Raji (cell line): Measurements from ENCODE around the gene SEMA4F.

Experiments
- POLR2A ChIP-seq: IDR thresholded peaks from 2 replicates; pipeline ENCODE4 v1.6.1; 2011; ENCODE audit warnings: low read depth, low read length, control low read depth; ENCODE audit not compliant: insufficient read depth

Gene SEMA4F

GRCh38 chr2:74715081-74715791 is 61.2 kb downstream of the SEMA4F start:
- TF ChIP-seq POLR2A: no peak

GRCh38 chr2:74715880-74716279 is 61.8 kb downstream of the SEMA4F start:
- TF ChIP-seq POLR2A: no peak

DNA sequence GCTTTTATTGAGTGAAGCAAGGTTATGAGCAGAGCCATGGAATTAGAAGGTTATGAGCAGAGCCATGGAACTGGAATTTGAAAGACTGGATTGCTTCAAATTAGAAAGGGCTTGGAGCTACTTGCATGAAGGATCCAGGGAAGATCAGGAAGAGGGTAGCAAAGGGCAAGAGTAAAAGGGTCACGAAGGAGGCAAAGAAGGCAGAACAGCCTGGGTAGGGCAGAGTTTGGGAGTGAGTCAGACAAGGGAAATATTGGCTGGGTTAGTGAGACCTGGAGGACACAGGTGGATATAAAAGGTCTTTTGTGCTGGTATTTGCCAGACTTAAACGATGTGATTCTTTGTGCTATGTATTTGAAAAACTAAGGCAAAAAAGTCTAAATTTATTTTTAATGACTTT is 65.0 kb downstream of the SEMA4F start:
- no peak for TF ChIP-seq POLR2A

DNA sequence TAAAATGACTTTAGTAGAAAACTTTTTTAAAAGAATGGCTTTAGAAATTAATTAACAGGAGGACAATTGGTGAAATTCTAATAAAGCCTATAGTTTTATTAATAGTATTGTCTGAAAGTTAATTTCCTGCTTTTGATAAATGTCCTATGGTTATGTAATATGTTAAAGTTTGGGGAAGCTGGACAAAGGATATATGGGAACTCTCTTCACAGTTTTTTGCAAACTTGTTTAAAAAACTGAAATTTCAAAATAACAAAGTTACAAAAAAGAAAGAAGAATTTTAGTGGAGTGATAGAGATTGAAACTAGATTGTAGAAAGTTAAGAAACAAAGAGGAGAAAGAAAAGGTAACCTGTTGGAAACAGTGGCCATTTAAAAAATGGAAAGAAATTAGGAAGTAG is 67.3 kb downstream of the SEMA4F start:
- no peak for TF ChIP-seq POLR2A

- TF ChIP-seq POLR2A: no peak
Observed at GRCh38 chr2:74724496-74724895, 70.4 kb downstream of the SEMA4F start.

DNA sequence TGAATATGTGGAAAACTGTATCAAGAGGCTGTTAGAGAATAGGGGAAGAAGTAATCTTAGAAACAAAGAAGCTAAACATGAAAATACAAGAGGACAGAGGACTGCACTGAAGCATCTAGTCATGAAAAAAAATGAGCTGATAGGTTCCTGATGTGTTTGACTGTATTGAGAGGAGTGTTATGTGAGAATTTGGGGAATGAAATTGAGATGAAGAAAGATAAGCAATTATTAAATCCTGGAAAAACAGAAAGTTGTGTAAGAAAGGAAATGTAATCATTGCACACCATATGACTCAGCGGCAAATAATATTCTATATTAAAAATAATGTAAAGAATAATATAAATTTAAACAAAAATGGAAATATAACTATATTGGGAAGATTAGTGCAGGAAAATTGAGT is 71.2 kb downstream of the SEMA4F start:
- no peak for TF ChIP-seq POLR2A

DNA sequence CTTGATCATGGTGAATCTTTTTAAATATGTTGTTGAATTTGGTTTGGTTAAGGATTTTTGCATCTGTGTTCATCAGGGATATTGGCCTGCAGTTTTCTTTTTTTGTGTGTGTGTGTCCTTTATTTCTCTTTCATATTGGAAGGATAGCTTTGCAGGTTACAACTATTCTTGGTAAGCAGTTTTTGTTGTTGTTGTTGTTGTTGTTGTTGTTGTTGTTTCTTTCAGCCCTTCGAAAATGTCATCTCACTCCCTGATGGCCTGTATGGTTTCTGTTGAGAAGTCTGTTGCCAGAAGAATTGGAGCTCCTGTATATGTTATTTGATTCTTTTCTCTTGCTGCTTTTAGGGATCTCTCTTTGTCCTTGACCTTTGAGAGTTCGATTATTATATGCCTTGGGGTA is 74.8 kb downstream of the SEMA4F start:
- no peak for TF ChIP-seq POLR2A

DNA sequence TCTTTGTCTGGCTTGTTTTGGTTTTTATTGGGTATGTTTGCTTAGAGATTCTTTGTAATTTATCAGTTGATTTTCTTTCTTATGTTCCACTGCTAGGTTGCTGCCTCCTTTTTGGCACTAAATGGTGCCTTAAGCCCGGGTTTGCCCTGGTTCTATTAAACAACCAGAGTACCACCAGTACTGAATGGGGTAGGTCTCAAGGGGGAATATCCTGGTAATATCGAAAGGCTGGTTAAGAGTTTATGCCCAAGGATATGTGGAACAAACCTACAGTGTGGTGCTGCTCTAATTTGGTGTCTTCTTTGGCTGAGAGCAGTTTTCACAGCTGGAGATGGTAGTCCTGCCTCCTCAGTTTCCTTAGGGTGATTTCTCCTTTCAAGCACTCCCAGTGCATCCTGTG is 76.5 kb downstream of the SEMA4F start:
- no peak for TF ChIP-seq POLR2A
